Measurements from ENCODE around the gene SUPV3L1.

DNA sequence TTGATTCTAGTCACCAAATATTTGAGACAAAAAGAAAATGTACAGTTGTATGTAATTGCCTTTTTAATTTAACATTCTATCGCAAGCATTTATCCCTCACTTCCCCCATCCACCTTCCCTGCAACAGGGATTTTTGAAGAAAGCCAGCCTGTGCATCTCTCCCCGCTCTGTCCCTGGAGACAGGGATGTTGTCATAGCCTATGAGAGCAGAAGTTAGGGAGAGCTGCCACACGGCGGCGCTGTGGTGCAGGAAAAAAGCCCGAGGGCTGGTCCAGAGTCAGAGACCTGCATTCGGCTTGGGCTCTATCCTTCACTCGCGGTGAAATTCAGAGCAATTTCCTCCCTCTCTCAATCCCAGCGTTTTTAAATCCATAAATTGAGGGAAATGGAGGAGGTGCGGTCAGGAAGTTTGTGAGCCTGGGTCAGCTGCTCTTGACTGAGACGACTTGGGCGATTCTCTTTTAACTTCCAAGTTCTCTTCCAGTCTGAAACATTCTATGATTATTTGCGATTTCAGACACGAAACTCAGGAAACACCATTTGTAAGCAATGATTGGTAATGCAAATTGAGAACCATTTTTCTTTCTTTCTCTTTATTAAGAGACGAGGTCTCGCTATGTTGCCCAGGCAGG is 57.6 kb downstream of the SUPV3L1 start:
- TF ChIP-seq EZH2 (IDR thresholded peaks at IDR 0.05; ENCODE audit: borderline replicate concordance, low read length) = no peak
- TF ChIP-seq, protein P1, sequence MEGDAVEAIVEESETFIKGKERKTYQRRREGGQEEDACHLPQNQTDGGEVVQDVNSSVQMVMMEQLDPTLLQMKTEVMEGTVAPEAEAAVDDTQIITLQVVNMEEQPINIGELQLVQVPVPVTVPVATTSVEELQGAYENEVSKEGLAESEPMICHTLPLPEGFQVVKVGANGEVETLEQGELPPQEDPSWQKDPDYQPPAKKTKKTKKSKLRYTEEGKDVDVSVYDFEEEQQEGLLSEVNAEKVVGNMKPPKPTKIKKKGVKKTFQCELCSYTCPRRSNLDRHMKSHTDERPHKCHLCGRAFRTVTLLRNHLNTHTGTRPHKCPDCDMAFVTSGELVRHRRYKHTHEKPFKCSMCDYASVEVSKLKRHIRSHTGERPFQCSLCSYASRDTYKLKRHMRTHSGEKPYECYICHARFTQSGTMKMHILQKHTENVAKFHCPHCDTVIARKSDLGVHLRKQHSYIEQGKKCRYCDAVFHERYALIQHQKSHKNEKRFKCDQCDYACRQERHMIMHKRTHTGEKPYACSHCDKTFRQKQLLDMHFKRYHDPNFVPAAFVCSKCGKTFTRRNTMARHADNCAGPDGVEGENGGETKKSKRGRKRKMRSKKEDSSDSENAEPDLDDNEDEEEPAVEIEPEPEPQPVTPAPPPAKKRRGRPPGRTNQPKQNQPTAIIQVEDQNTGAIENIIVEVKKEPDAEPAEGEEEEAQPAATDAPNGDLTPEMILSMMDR (conservative IDR thresholded peaks at IDR 0.05 in 1 of 2, IDR thresholded peaks at IDR 0.05 in 1 of 2; ENCODE audit: extremely low read depth in 1 of 2, insufficient read depth in 1 of 2, low read depth in 1 of 2, low read length in 2 of 2) = peak; percentile 90 to 92
